K562 (cell line): ENCODE results near the gene ACVR2B. TPM values are rescaled to one million over a fixed set of nuclear protein-coding genes. Genes with fewer than 3 reads are reported as not detected.

Experiments used
- ATAC-seq: fragments of 200-7000 bp; cut with Tn5 transposase; 3 replicates; pipeline ENCODE4 v1.9.1; 2020; ENCODE audit warnings: moderate library complexity
- BruUV-seq: library from RNA; stranded (reverse); fragments of 400-500 nt; replicated peaks from 2 replicates; lab custom pipeline; 2021; lab: Mats Ljungman, UMichigan
- CTCF ChIA-PET: fragments of 300-600 bp; formaldehyde crosslinking; extraction: SDS; loops from one replicate; lab custom pipeline; 2021; ENCODE audit warnings: low intra/inter-chr PET ratio; lab: Yijun Ruan, JAX
- POLR2A ChIA-PET: fragments of 300-600, 350-650 bp; sonication (Branson Sonifier 250); formaldehyde crosslinking; extraction: SDS; loops from one replicate; lab custom pipeline; 2021; ENCODE audit warnings: antibody characterized with exemption, inconsistent platforms; lab: Yijun Ruan, JAX
- DNase-seq, 4 experiments: peaks; one replicate each; pipeline versions ENCODE4 v3.0.0 to v3.0.0-alpha.2; 2011 to 2018; ENCODE audit warnings: low spot score in 3 of 4, mixed read lengths in 3 of 4; ENCODE audit errors: extremely low read depth in 1 of 4
- FAIRE-seq: peaks from 2 replicates; lab custom pipeline; 2011; peaks lifted over from hg19 to GRCh38; lab: Jason Lieb, UNC
- H2AFZ ChIP-seq: 2 replicates; pipeline ENCODE4 v1.6.0; 2011; ENCODE audit warnings: low read depth, low read length, control low read depth, inconsistent platforms
- H3K27ac ChIP-seq: fragments of 200-600 bp; 3 replicates; pipeline ENCODE4 v1.8.0; 2011; ENCODE audit warnings: low read depth, mild to moderate bottlenecking, control low read depth, inconsistent platforms, low read length, moderate library complexity, mixed read lengths; ENCODE audit errors: extremely low read depth
- H3K27me3 ChIP-seq, 2 experiments: fragments of 300-600 bp in 1 of 2; 2 replicates in 1 of 2; 3 replicates in 1 of 2; pipeline versions ENCODE4 v1.6.0 to v1.8.0; 2011; ENCODE audit warnings: inconsistent platforms in 2 of 2, low read length in 2 of 2, mild to moderate bottlenecking in 1 of 2, mixed read lengths in 1 of 2, moderate library complexity in 1 of 2; ENCODE audit not compliant: control insufficient read depth in 2 of 2, insufficient read depth in 2 of 2
- H3K36me3 ChIP-seq: fragments of 300-600 bp; 3 replicates; pipeline ENCODE4 v1.8.0; 2011; ENCODE audit warnings: mild to moderate bottlenecking, low read length, inconsistent platforms; ENCODE audit not compliant: control insufficient read depth, insufficient read depth
- H3K4me1 ChIP-seq, 2 experiments: fragments of 200-600 bp in 1 of 2; replicated peaks in 1 of 2; 2 replicates in 1 of 2; 3 replicates in 1 of 2; pipeline versions ENCODE4 v1.5.1 to v1.8.0; 2011; ENCODE audit warnings: inconsistent platforms in 2 of 2, low read length in 2 of 2, mild to moderate bottlenecking in 1 of 2, mixed read lengths in 1 of 2, moderate library complexity in 1 of 2; ENCODE audit not compliant: control insufficient read depth in 2 of 2, insufficient read depth in 2 of 2
- H3K4me2 ChIP-seq: 2 replicates; pipeline ENCODE4 v1.6.1; 2011; ENCODE audit warnings: low read length, control low read depth, inconsistent platforms, mixed read lengths; ENCODE audit not compliant: insufficient read depth
- H3K4me3 ChIP-seq: fragments of 200-600 bp; sonication (generic), shearing (Covaris generic); 2 replicates; pipeline ENCODE4 v1.5.1; 2016; ENCODE audit warnings: control low read depth, inconsistent platforms
- H3K79me2 ChIP-seq: fragments of 200-600 bp; 3 replicates; pipeline ENCODE4 v1.8.0; 2011; ENCODE audit warnings: low read length, inconsistent platforms; ENCODE audit not compliant: control insufficient read depth, insufficient read depth
- H3K9ac ChIP-seq, 2 experiments: 2 replicates each; pipeline versions ENCODE4 v1.6.0 to v1.6.1; 2011; ENCODE audit warnings: low read depth in 2 of 2, low read length in 2 of 2, control low read depth in 1 of 2, inconsistent platforms in 1 of 2, mild to moderate bottlenecking in 1 of 2, mixed read lengths in 1 of 2; ENCODE audit not compliant: insufficient read depth in 1 of 2
- H3K9me1 ChIP-seq: one replicate; pipeline ENCODE4 v1.6.0; 2011; ENCODE audit warnings: inconsistent platforms, mild to moderate bottlenecking, low read length, moderate library complexity; ENCODE audit not compliant: control insufficient read depth, insufficient read depth
- H3K9me3 ChIP-seq: replicated peaks from 2 replicates; pipeline ENCODE4 v1.5.1; 2011; ENCODE audit warnings: low read depth, low read length, inconsistent platforms; ENCODE audit not compliant: control insufficient read depth, insufficient read depth
- H4K20me1 ChIP-seq: replicated peaks from 2 replicates; pipeline ENCODE4 v1.6.1; 2011; ENCODE audit warnings: low read length, inconsistent platforms, mixed read lengths; ENCODE audit not compliant: control insufficient read depth, insufficient read depth
- CBX2 ChIP-seq: fragments of 200-600 bp; sonication (generic); IDR thresholded peaks from one replicate; pipeline ENCODE4 v1.6.1; 2012; ENCODE audit warnings: mild to moderate bottlenecking, low read length, inconsistent platforms; ENCODE audit not compliant: insufficient read depth, poor library complexity, severe bottlenecking
- DIDO1 ChIP-seq: fragments of 450-650 bp; IDR thresholded peaks from 2 replicates; pipeline ENCODE4 v1.6.1; 2016; ENCODE audit warnings: low read depth, missing biosample characterization, missing genetic modification characterization
- FOXA3 ChIP-seq, 2 experiments: fragments of 450-650 bp in 1 of 2; sonication (generic) in 1 of 2; formaldehyde crosslinking; IDR thresholded peaks in 1 of 2; conservative IDR thresholded peaks in 1 of 2; 2 replicates each; pipeline versions ENCODE4 v1.4.0 to v1.8.0; 2020 to 2022; ENCODE audit warnings: mild to moderate bottlenecking in 2 of 2, missing genetic modification reagents in 1 of 2
- HBP1 ChIP-seq: fragments of 450-650 bp; formaldehyde crosslinking; IDR thresholded peaks from 2 replicates; pipeline ENCODE4 v1.4.0; 2022; ENCODE audit warnings: missing genetic modification characterization
- KDM1A ChIP-seq, 2 experiments: fragments of 450-650 bp; IDR thresholded peaks; 2 replicates each; pipeline ENCODE4 v1.6.1; 2016; ENCODE audit warnings: mild to moderate bottlenecking in 2 of 2
- MCM5 ChIP-seq: fragments of 450-650 bp; IDR thresholded peaks from 2 replicates; pipeline ENCODE4 v1.6.1; 2016; ENCODE audit warnings: low read depth
- NCOA6 ChIP-seq: fragments of 450-650 bp; IDR thresholded peaks from 2 replicates; pipeline ENCODE4 v1.6.1; 2017; ENCODE audit warnings: mild to moderate bottlenecking
- PBX2 ChIP-seq, 2 experiments: IDR thresholded peaks in 1 of 2; conservative IDR thresholded peaks in 1 of 2; 2 replicates each; pipeline ENCODE4 v1.6.1; 2016; ENCODE audit warnings: low read depth in 2 of 2, mild to moderate bottlenecking in 1 of 2, missing compliant biosample characterization in 1 of 2, missing genetic modification characterization in 1 of 2, moderate library complexity in 1 of 2
- PHTF2 ChIP-seq: fragments of 250-450 bp; sonication (Bioruptor Pico); IDR thresholded peaks from 2 replicates; pipeline ENCODE4 v1.5.0; 2021; ENCODE audit warnings: mild to moderate bottlenecking
- XRCC3 ChIP-seq: fragments of 450-650 bp; IDR thresholded peaks from 2 replicates; pipeline ENCODE4 v1.6.1; 2017; ENCODE audit warnings: mild to moderate bottlenecking, moderate library complexity
- ZC3H8 ChIP-seq: fragments of 450-650 bp; IDR thresholded peaks from 2 replicates; pipeline ENCODE4 v1.6.1; 2017
- ZFP91 ChIP-seq: sonication (generic); formaldehyde crosslinking; IDR thresholded peaks from 2 replicates; pipeline ENCODE4 v1.8.0; 2022; ENCODE audit warnings: mild to moderate bottlenecking, missing genetic modification reagents
- ZNF184 ChIP-seq: sonication (generic); formaldehyde crosslinking; IDR thresholded peaks from 2 replicates; pipeline ENCODE4 v1.5.0; 2020; ENCODE audit warnings: missing genetic modification reagents
- ZNF445 ChIP-seq: fragments of 250-450 bp; sonication (Bioruptor Pico); IDR thresholded peaks from 2 replicates; pipeline ENCODE4 v1.4.0; 2020; ENCODE audit warnings: low read depth, mild to moderate bottlenecking, moderate library complexity
- ZNF764 ChIP-seq: fragments of 250-450 bp; sonication (Bioruptor Pico); IDR thresholded peaks from 2 replicates; pipeline ENCODE4 v1.4.0; 2020; ENCODE audit warnings: low read depth, mild to moderate bottlenecking, moderate library complexity
- WGBS: fragments of 100-300 bp; shearing (Covaris generic); methylation state at CpG from one replicate; pipeline ENCODE4 v1.1.6; 2016; ENCODE audit warnings: low coverage, mixed read lengths; ENCODE audit not compliant: insufficient coverage; ENCODE audit errors: missing lambda C conversion rate; 5-methylcytosine and 5-hydroxymethylcytosine counted together
- in situ Hi-C: fragments of 300-500 bp; cut with MboI; formaldehyde crosslinking; loops from 4 replicates; pipeline ENCODE4 v1.15.0; 2018; ENCODE audit warnings: inconsistent platforms, mixed read lengths
- intact Hi-C: fragments of 100-400 bp; cut with micrococcal nuclease; formaldehyde crosslinking; loops from 2 replicates; pipeline ENCODE4 v1.14.2; 2022
- polyA plus RNA-seq, 8 experiments: library from polyadenylated mRNA; depleted of rRNA in 4 of 8; stranded (reverse) in 5 of 8; unstranded in 3 of 8; fragments of >200 nt; fragmentation: Nextera tagmentation in 2 of 8; fragmentation: Illumina TruSeq in 1 of 8; extraction: Ambion mirVana in 2 of 8; extraction: Trizol in 1 of 8; gene quantifications; 2 replicates each; pipeline versions ENCODE4 v1.2.1 to v1.2.3, GENCODE V29; 2011 to 2014; ENCODE audit warnings: inconsistent platforms in 1 of 8, missing spikeins in 1 of 8
- total RNA-seq, 7 experiments: library from RNA; depleted of rRNA in 6 of 7; stranded (reverse); fragments of >200 nt in 6 of 7; fragmentation: Illumina TruSeq in 2 of 7; extraction: Trizol in 2 of 7; gene quantifications; 2 replicates each; pipeline versions ENCODE4 v1.2.1 to v1.2.3, GENCODE V29; 2011 to 2021; ENCODE audit warnings: low replicate concordance in 1 of 7

Gene ACVR2B
- total and polyA plus RNA-seq, 9 of the 15 experiments (the other 6 are each of a cell fraction or from before 2014, with no cell fraction given): 1.8 to 23.7 (median 7.1) TPM

GRCh38 chr3:38493031-38493430, 39.3 kb downstream of the ACVR2B start:
- BruUV-seq: no TSS peak
- ChIA-PET POLR2A (interaction anchor here (0.6 to 1.0 kb wide), 2 partner anchors 20 to 393 kb away, joined by 4 to 5 read pairs; no protein-coding TSS in a partner anchor), CTCF (interaction anchor here (0.7 kb wide), 1 partner anchor 507 kb away, joined by 3 read pairs; no protein-coding TSS in a partner anchor)
- H3K9ac ChIP-seq: no peak overlapping the region
- no peaks in the 10 kb centered on the region for H3K36me3 ChIP-seq
- no peak overlapping the region for H3K27ac ChIP-seq
- no peak overlapping the region for H3K4me2 ChIP-seq
- intact Hi-C loops: loop anchor here (10.0 kb wide), 1 partner anchor 352 kb away; no protein-coding TSS in a partner anchor
- no peaks in the 10 kb centered on the region for H3K27me3 ChIP-seq
- in situ Hi-C loops: no loop called here
- H3K9me3 ChIP-seq: no peaks in the 10 kb centered on the region
- H4K20me1 ChIP-seq: peaks cover 4% of the 10 kb centered on the region
- H3K4me1 ChIP-seq: peaks cover 4 to 5% of the 10 kb centered on the region in 2 experiments; a peak in 4 of 5 replicates
- no peaks in the 10 kb centered on the region; the same call in 2 of the 3 replicates for H3K79me2 ChIP-seq
- FAIRE-seq (no peak), ATAC-seq (no peak), DNase-seq (no peak)
- H3K4me3 ChIP-seq: no peak overlapping the region
- WGBS: 63% methylated on average over 4 of the region's 4 CpGs
- H3K9me1 ChIP-seq: no peaks in the 10 kb centered on the region
- H2AFZ ChIP-seq: no peak overlapping the region
- TF ChIP-seq FOXA3 (CRISPR knock-in tag; conservative IDR thresholded peaks at IDR 0.05 in 1 of 2, IDR thresholded peaks at IDR 0.05 in 1 of 2) (no peak), ZNF764 (CRISPR knock-in tag) (no peak), PHTF2 (no peak), ZFP91 (no peak), XRCC3 (no peak), ZC3H8 (no peak), DIDO1 (tag) (no peak), PBX2 (CRISPR knock-in tag; IDR thresholded peaks at IDR 0.05; ENCODE audit: low read depth) (no peak), PBX2 (tag; conservative IDR thresholded peaks at IDR 0.05; ENCODE audit: low read depth) (no peak), HBP1 (CRISPR knock-in tag) (no peak), KDM1A (IDR thresholded peaks at IDR 0.05) (no peak), CBX2 (no peak), ZNF445 (no peak), MCM5 (no peak), NCOA6 (no peak), ZNF184 (CRISPR knock-in tag) (no peak)
- TF ChIP-seq, all 486 proteins: peak for 0
